Ectodermal cell (in vitro differentiated cells): ENCODE measurements around the gene ATP11C.
"Not testable (repeated sequence)": the region's sequence is repeated elsewhere in the genome, so short reads cannot be mapped to it uniquely, and the experiment has no call there.

Experiments used
- H3K27ac ChIP-seq: 2 replicates; pipeline ENCODE4 v1.7.0; 2013; ENCODE audit warnings: mild to moderate bottlenecking, low read depth, low read length; ENCODE audit not compliant: insufficient read depth, poor library complexity, severe bottlenecking
- H3K27me3 ChIP-seq: 2 replicates; pipeline ENCODE4 v1.7.0; 2013; ENCODE audit warnings: mild to moderate bottlenecking, low read length; ENCODE audit not compliant: insufficient read depth, control insufficient read depth, poor library complexity, severe bottlenecking
- H3K36me3 ChIP-seq: one replicate; pipeline ENCODE4 v1.7.0; 2013; ENCODE audit warnings: low read length; ENCODE audit not compliant: control insufficient read depth, insufficient read depth
- H3K4me1 ChIP-seq: one replicate; pipeline ENCODE4 v1.7.0; 2013; ENCODE audit warnings: low read length; ENCODE audit not compliant: control insufficient read depth, insufficient read depth
- H3K4me3 ChIP-seq: 2 replicates; pipeline ENCODE4 v1.7.0; 2013; ENCODE audit warnings: low read depth, low read length, control low read depth; ENCODE audit not compliant: insufficient read depth
- H3K9me3 ChIP-seq: 2 replicates; pipeline ENCODE4 v1.7.0; 2013; ENCODE audit warnings: mild to moderate bottlenecking, low read length, moderate library complexity; ENCODE audit not compliant: control insufficient read depth
- WGBS, 2 experiments: methylation state at CpG; one replicate each; pipeline ENCODE4 v1.1.7; 2013; ENCODE audit warnings: missing lambda C conversion rate in 2 of 2; 5-methylcytosine and 5-hydroxymethylcytosine counted together

Gene ATP11C

GRCh38 chrX:139869796-139870195 lies 63.1 kb downstream of the ATP11C start:
- Histone ChIP-seq H3K27ac (no peak overlapping the region), H3K9me3 (no peaks in the 10 kb centered on the region), H3K36me3 (no peaks in the 10 kb centered on the region), H3K4me1 (no peaks in the 10 kb centered on the region), H3K4me3 (no peak overlapping the region), H3K27me3 (no peaks in the 10 kb centered on the region)
- no CpG with 5 or more reads among the region's 1 CpG for WGBS, 2 experiments

- no peak overlapping the region for H3K27ac ChIP-seq
- H3K9me3 ChIP-seq: no peaks in the 10 kb centered on the region
- H3K4me1 ChIP-seq: no peaks in the 10 kb centered on the region
- H3K27me3 ChIP-seq: no peaks in the 10 kb centered on the region
- 93 to 100% methylated on average over 1 of the region's 3 CpGs for WGBS, 2 experiments
- H3K36me3 ChIP-seq: no peaks in the 10 kb centered on the region
- no peak overlapping the region for H3K4me3 ChIP-seq
These were observed 68.2 kb downstream of the ATP11C start for GRCh38 chrX:139864640-139865039.

- 93 to 97% methylated on average over 4 of the region's 5 CpGs for WGBS, 2 experiments
- Histone ChIP-seq H3K4me1 (no peaks in the 10 kb centered on the region), H3K27me3 (no peaks in the 10 kb centered on the region), H3K9me3 (no peaks in the 10 kb centered on the region), H3K4me3 (no peak overlapping the region), H3K27ac (no peak overlapping the region), H3K36me3 (no peaks in the 10 kb centered on the region)
These were observed 70.6 kb downstream of the ATP11C start for GRCh38 chrX:139862208-139862607.

GRCh38 chrX:139856826-139857225 lies 76.0 kb downstream of the ATP11C start:
- not testable (repeated sequence) for H3K4me1 ChIP-seq, H3K36me3 ChIP-seq
- WGBS, 2 experiments: 92 to 97% methylated on average over 3 to 4 of the region's 4 CpGs

GRCh38 chrX:139851730-139852129 lies 81.1 kb downstream of the ATP11C start:
- no peaks in the 10 kb centered on the region for H3K4me1 ChIP-seq
- no peak overlapping the region for H3K4me3 ChIP-seq
- no peaks in the 10 kb centered on the region for H3K9me3 ChIP-seq
- WGBS, 2 experiments: 90 to 100% methylated on average over 1 to 3 of the region's 3 CpGs
- no peaks in the 10 kb centered on the region for H3K27me3 ChIP-seq
- H3K27ac ChIP-seq: no peak overlapping the region
- no peaks in the 10 kb centered on the region for H3K36me3 ChIP-seq

More at GRCh38 chrX:139856826-139857225, 76.0 kb downstream of the ATP11C start:
- H3K4me3 ChIP-seq, H3K27ac ChIP-seq, H3K27me3 ChIP-seq, H3K9me3 ChIP-seq: not testable (repeated sequence)

GRCh38 chrX:139850968-139851367 lies 81.9 kb downstream of the ATP11C start:
- no peak overlapping the region for H3K27ac ChIP-seq
- no peaks in the 10 kb centered on the region for H3K4me1 ChIP-seq
- no peaks in the 10 kb centered on the region for H3K9me3 ChIP-seq
- 25 to 46% methylated on average over 2 of the region's 2 CpGs for WGBS, 2 experiments
- no peaks in the 10 kb centered on the region for H3K27me3 ChIP-seq
- H3K36me3 ChIP-seq: no peaks in the 10 kb centered on the region
- no peak overlapping the region for H3K4me3 ChIP-seq

- H3K27ac ChIP-seq: no peak overlapping the region
- H3K36me3 ChIP-seq: no peaks in the 10 kb centered on the region
- no peaks in the 10 kb centered on the region for H3K4me1 ChIP-seq
- 85 to 95% methylated on average over 2 of the region's 2 CpGs for WGBS, 2 experiments
- H3K4me3 ChIP-seq: no peak overlapping the region
- no peaks in the 10 kb centered on the region for H3K27me3 ChIP-seq
- no peaks in the 10 kb centered on the region for H3K9me3 ChIP-seq
These were observed 88.0 kb downstream of the ATP11C start for GRCh38 chrX:139844884-139845283.

- Histone ChIP-seq H3K36me3 (no peaks in the 10 kb centered on the region), H3K9me3 (no peaks in the 10 kb centered on the region), H3K27ac (no peak overlapping the region), H3K4me3 (no peak overlapping the region), H3K27me3 (no peaks in the 10 kb centered on the region), H3K4me1 (no peaks in the 10 kb centered on the region)
- 54 to 100% methylated on average over 1 to 2 of the region's 2 CpGs for WGBS, 2 experiments
These were observed 88.7 kb downstream of the ATP11C start for GRCh38 chrX:139844163-139844562.

GRCh38 chrX:139842326-139843185 lies 90.3 kb downstream of the ATP11C start:
- WGBS, 2 experiments: 95 to 96% methylated on average over 7 to 8 of the region's 8 CpGs
- H3K27ac ChIP-seq: no peak overlapping the region
- H3K36me3 ChIP-seq: no peaks in the 10 kb centered on the region

GRCh38 chrX:139836335-139836734 lies 96.5 kb downstream of the ATP11C start:
- H3K4me1 ChIP-seq, H3K4me3 ChIP-seq, H3K27me3 ChIP-seq, H3K27ac ChIP-seq, H3K36me3 ChIP-seq, H3K9me3 ChIP-seq: not testable (repeated sequence)
- WGBS, 2 experiments: 72 to 96% methylated on average over 3 to 5 of the region's 5 CpGs

More at GRCh38 chrX:139842326-139843185, 90.3 kb downstream of the ATP11C start:
- no peak overlapping the region for H3K4me3 ChIP-seq
- H3K4me1 ChIP-seq: no peaks in the 10 kb centered on the region
- no peaks in the 10 kb centered on the region for H3K9me3 ChIP-seq
- H3K27me3 ChIP-seq: no peaks in the 10 kb centered on the region
